ENCODE results near the gene ANKRD11.
"Not testable (repeated sequence)": the region's sequence is repeated elsewhere in the genome, so short reads cannot be mapped to it uniquely, and the experiment has no call there.

DNA sequence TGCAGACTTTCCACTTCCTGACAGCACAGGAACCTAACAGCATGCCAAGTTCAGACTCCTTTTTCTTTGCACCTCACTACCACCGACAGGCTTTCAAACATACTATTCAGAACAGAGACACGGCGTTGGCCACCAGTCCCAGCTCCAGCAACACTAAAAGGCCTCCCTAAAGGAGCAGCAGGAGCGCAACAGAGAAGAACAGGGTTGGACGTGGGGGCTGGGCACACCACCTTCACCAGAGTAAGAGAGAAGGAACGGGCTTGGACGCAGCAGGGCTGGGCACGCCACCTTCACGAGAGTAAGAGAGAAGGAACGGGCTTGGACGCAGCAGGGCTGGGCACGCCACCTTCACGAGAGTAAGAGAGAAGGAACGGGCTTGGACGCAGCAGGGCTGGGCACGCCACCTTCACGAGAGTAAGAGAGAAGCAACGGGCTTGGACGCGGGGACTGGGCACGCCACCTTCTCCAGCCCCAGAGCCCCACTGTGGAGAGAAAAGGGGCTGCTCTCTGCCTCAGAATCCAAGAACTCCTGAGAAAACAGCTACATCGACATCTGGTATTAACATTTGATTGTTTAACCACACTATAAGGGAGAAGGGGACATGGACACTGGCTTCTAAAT, 56.9 kb downstream of the ANKRD11 start:
- TF ChIP-seq CTCF, POLR2A, POLR2AphosphoS5 (IDR thresholded peaks at IDR 0.05): not testable (repeated sequence)
